RWPE1 (cell line): Measurements from ENCODE around the gene SDC4.

Experiments
- CTCF ChIA-PET: fragments of 350-600 bp; sonication (Branson Sonifier 250); formaldehyde crosslinking; extraction: SDS; loops from one replicate; lab custom pipeline; 2021; lab: Yijun Ruan, JAX
- POLR2A ChIA-PET: fragments of 400-600 bp; formaldehyde crosslinking; extraction: SDS; loops from one replicate; lab custom pipeline; 2020; ENCODE audit warnings: antibody characterized with exemption; ENCODE audit not compliant: low non-redundant PET; lab: Yijun Ruan, JAX
- DNase-seq: peaks from one replicate; pipeline ENCODE4 v3.0.0; 2012; ENCODE audit warnings: low spot score
- H3K27ac ChIP-seq: fragments of 450-650 bp; 2 replicates; pipeline ENCODE4 v1.5.1; 2017
- TF ChIP-seq, protein P1 (sequence below): fragments of 450-650 bp; conservative IDR thresholded peaks from 2 replicates; pipeline ENCODE4 v1.5.1; 2017; ENCODE audit warnings: low read depth, mild to moderate bottlenecking

Gene SDC4

DNA sequence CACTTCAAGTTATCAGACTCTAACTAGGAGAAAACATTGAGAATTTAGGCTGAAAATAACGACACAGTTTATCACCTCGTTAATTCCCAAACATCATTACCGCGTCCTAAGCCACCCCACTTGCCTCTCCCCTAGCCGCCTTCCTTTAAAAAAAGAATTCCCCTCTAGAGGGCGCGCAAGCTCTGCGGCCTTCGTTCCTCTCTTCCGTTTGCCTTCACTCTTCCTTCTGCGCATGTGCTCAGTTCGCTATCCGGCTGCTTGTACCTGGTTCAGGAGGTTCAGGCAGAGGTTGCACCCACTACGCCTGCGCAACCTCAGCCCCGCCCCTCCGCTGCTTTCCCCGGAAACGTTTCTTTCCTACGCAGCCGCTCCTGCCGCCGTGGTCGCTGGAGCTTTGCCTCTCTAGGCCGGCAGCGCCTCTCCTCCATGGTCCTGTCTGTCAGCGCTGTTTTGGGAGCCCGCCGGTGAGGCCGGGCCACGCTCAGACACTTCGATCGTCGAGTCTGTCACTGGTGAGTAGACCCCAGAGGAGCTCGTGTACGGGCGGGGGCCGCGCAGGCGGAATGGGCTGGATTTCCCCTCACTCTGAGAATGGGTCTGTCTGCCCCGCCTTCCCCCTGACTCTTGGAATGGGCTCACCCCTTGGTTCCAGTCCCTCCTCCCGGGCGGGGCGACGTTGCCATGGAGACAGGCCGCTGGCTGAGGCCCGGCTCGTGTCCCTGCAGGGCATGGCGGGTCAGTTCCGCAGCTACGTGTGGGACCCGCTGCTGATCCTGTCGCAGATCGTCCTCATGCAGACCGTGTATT, 14.8 kb upstream of the SDC4 start, which contains the start of gene SYS1:
SYS1 (plus strand) TSS at position 353 of the 807 bp plus-strand sequence; CDS start at position 729, 376 bp downstream.
- peak; percentile 100 for DNase-seq
- POLR2A ChIA-PET: interaction anchor here (0.5 to 2.2 kb wide), 11 partner anchors 14 to 74 kb away, joined by 3 to 14 read pairs (median 4); no protein-coding TSS in a partner anchor
- TF ChIP-seq, protein P1, sequence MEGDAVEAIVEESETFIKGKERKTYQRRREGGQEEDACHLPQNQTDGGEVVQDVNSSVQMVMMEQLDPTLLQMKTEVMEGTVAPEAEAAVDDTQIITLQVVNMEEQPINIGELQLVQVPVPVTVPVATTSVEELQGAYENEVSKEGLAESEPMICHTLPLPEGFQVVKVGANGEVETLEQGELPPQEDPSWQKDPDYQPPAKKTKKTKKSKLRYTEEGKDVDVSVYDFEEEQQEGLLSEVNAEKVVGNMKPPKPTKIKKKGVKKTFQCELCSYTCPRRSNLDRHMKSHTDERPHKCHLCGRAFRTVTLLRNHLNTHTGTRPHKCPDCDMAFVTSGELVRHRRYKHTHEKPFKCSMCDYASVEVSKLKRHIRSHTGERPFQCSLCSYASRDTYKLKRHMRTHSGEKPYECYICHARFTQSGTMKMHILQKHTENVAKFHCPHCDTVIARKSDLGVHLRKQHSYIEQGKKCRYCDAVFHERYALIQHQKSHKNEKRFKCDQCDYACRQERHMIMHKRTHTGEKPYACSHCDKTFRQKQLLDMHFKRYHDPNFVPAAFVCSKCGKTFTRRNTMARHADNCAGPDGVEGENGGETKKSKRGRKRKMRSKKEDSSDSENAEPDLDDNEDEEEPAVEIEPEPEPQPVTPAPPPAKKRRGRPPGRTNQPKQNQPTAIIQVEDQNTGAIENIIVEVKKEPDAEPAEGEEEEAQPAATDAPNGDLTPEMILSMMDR: peak; percentile 100
- peak within 1 kb of the TSS; percentile 90 for H3K27ac ChIP-seq
- CTCF ChIA-PET: interaction anchor here (0.6 to 8.5 kb wide), 35 partner anchors 10 to 743 kb away, joined by 3 to 65 read pairs (median 4); partner anchors contain the start of genes DBNDD2, MATN4 and SDC4

DNA sequence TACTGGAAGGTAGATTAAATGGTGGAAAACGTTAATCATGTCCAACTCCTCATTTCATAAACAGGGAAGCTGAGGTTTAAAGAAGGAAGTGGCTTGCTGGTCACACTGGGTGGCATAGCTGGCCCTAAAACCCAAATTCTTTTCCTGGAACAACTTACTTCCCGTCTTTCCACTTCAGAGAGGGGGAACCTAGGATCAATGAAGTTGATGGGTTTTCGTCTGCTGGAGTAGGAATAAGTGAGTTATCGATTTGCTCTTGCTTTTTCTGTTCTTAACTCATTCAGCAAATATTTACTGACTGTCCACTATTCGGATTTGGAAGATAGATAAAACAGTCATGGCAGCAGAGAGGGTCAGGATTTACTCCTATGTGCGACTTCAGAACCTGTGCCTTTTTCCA, 13.6 kb upstream of the SDC4 start:
- ChIA-PET POLR2A (interaction anchor here (0.6 to 2.2 kb wide), 3 partner anchors 15 to 39 kb away, joined by 4 to 14 read pairs (median 9); no protein-coding TSS in a partner anchor), CTCF (interaction anchor here (0.6 to 8.5 kb wide), 8 partner anchors 9 to 91 kb away, joined by 3 to 65 read pairs (median 6); no protein-coding TSS in a partner anchor)
- TF ChIP-seq, protein P1: no peak
- H3K27ac ChIP-seq: peak overlapping the region; percentile 37
- DNase-seq: no peak

DNA sequence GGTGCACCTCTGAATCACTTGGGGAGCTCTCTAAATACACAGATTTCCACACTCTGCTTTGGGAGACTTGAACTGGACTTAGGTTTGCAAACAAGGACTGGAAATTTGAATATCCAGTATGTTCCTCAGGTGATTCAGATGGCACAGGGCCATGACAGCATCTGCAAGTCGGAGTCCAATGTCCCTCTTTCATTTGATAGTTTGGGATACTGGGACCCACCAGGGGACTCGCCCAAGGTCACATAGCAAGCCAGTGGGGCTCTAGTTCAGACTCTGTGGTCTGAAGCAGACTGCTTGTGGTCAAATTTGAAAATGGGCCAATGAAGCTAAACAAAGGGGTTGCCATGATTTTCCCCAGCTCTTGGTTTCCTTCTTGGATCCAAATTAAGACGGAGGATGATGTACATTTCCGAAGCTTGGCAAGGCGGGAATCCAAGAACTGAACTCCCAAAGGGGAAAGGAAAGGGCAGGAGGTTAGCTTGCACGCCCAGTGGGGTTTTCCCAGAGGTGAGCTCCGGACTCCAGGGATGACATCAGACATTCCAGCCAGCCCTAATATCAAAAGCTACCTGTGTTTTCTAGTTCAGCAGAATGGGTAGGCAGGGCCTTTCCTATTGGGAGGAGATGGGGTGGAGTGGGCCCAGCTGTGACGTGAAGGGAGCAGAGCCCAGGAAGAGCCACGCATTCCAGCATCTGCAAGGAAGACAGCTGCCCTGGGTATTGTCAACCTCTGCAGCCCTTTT, 11.4 kb upstream of the SDC4 start:
- CTCF ChIA-PET: interaction anchor here (0.7 to 8.5 kb wide), 8 partner anchors 11 to 699 kb away, joined by 3 to 65 read pairs (median 4); no protein-coding TSS in a partner anchor
- H3K27ac ChIP-seq: peak overlapping the region; percentile 83
- peak; percentile 96 for DNase-seq
- TF ChIP-seq, protein P1: no peak
- POLR2A ChIA-PET: interaction anchor here (0.8 to 1.0 kb wide), 2 partner anchors 12 to 22 kb away, joined by 3 to 4 read pairs; no protein-coding TSS in a partner anchor

DNA sequence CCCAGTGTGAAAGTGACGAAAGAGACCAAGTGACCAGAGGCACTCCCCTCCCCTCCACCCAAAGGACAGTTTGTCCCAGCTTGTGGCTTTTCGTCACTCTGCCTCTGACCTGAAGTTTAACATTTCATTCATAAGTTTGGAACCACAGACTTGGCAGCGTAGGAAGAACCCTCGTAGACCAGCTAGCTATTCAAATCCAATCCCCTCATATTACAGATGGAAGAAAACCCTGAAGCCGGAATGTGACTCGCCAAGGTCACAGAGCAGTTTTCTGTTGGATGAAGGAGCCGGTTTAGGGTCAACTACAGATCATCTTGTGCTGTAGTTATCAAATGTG, 10.8 kb upstream of the SDC4 start:
- ChIA-PET CTCF (interaction anchor here (0.7 to 8.5 kb wide), 6 partner anchors 10 to 699 kb away, joined by 3 to 65 read pairs (median 4); no protein-coding TSS in a partner anchor), POLR2A (interaction anchor here (0.5 to 1.0 kb wide), 2 partner anchors 21 to 567 kb away, joined by 4 read pairs; no protein-coding TSS in a partner anchor)
- TF ChIP-seq, protein P1: no peak
- DNase-seq: no peak
- H3K27ac ChIP-seq: peak overlapping the region; percentile 83

DNA sequence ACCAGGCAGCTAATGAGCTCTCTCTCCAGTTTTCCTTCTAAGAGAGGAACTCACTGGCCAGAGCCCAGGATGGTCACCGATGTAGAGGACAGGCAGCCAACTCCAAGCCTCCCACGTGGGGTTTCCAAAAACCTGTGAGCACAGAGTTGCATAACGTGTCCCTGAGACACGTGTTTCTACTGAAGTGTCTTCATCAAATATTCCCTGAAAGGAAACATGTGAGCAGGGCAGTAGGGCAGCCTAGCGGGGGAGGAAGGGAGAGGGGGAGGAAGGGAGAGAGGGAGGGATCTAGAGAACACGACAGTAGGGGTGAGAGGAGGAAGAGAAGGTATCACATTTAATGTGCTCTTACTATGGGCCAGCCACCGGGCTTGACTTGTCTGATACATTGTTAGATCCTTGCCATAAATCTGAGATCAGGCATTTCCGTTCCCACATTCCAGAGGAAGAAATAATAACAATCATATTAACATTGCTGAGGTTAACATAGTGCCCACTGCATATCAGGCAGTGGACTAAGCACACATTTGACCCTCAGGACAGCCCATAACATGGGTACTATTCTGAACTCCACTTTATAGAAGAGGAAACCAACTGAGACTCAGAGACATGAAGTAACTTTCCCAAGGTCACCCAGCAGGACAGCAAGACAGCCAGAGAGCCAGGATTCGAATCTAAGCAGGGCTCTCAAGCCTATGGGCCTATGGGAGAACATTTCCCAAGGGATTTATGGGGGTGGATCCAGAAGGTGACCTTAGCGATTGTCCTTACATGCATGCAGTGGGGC, 10.3 kb upstream of the SDC4 start:
- peak overlapping the region; percentile 83 for H3K27ac ChIP-seq
- TF ChIP-seq, protein P1: no peak
- DNase-seq: no peak
- POLR2A ChIA-PET: interaction anchor here (0.5 to 2.0 kb wide), 4 partner anchors 10 to 567 kb away, joined by 3 to 14 read pairs (median 4); partner anchors contain the start of gene SDC4
- CTCF ChIA-PET: interaction anchor here (0.9 to 8.5 kb wide), 4 partner anchors 9 to 262 kb away, joined by 3 to 65 read pairs (median 4); no protein-coding TSS in a partner anchor
